Heart right ventricle (tissue), 16 donors: Measurements from ENCODE around the gene PATE3. TPM values are rescaled to one million over a fixed set of nuclear protein-coding genes. Genes with fewer than 3 reads are reported as not detected.

Experiments used
- ATAC-seq, 8 donors: fragments of 200-7000 bp; cut with Tn5 transposase; one replicate each; pipeline ENCODE4 v1.9.1; 2020; ENCODE audit warnings: mild to moderate bottlenecking in 8 of 8, moderate library complexity in 8 of 8, moderate number of reproducible peaks in 1 of 8
- DNase-seq, 2 donors: peaks; one replicate each; pipeline ENCODE4 v3.0.0-alpha.2; 2020
- H3K27ac ChIP-seq, 10 donors: fragments of 200-600 bp; sonication (generic) in 2 of 10; one replicate each; pipeline versions ENCODE4 v1.5.0 to v1.8.0; 2020 to 2022; ENCODE audit warnings: mild to moderate bottlenecking in 3 of 10
- H3K27me3 ChIP-seq, 7 donors: fragments of 200-600 bp; one replicate each; pipeline ENCODE4 v1.8.0; 2021 to 2022; ENCODE audit warnings: mild to moderate bottlenecking in 2 of 7
- H3K36me3 ChIP-seq, 9 donors: fragments of 200-600 bp; sonication (generic) in 1 of 9; one replicate each; pipeline versions ENCODE4 v1.5.0 to v1.8.0; 2020 to 2022; ENCODE audit warnings: mild to moderate bottlenecking in 2 of 9
- H3K4me1 ChIP-seq, 9 donors: fragments of 200-600 bp; sonication (generic) in 1 of 9; one replicate each; pipeline versions ENCODE4 v1.5.0 to v1.8.0; 2020 to 2022; ENCODE audit warnings: mild to moderate bottlenecking in 4 of 9
- H3K4me3 ChIP-seq, 10 donors: fragments of 200-600 bp; sonication (generic) in 2 of 10; one replicate each; pipeline versions ENCODE4 v1.5.0 to v1.8.0; 2020 to 2022; ENCODE audit warnings: mild to moderate bottlenecking in 7 of 10, moderate library complexity in 2 of 10
- H3K9me3 ChIP-seq, 11 donors: fragments of 200-600 bp in 10 of 11; sonication (generic) in 2 of 11; one replicate each; pipeline versions ENCODE4 v1.5.0 to v1.8.0; 2013 to 2022; ENCODE audit warnings: mild to moderate bottlenecking in 2 of 11, control low read depth in 1 of 11, moderate library complexity in 1 of 11
- WGBS, 2 donors: extraction: QIAGEN DNeasy Blood & Tissue Kit; methylation state at CpG; one replicate each; pipeline ENCODE4 v1.1.7; 2013; ENCODE audit warnings: inconsistent platforms in 1 of 2; 5-methylcytosine and 5-hydroxymethylcytosine counted together
- intact Hi-C, 10 donors: fragments of 100-400 bp; cut with DNase I; formaldehyde crosslinking; loops; one replicate each; pipeline versions ENCODE4 v1.11.1 to v1.14.2; 2022
- polyA plus RNA-seq, 2 donors: library from polyadenylated mRNA; stranded (reverse); fragments of 200-250 nt; gene quantifications; one replicate each; pipeline ENCODE4 v1.2.3, GENCODE V29; 2013
- total RNA-seq, 10 donors: library from RNA; stranded (reverse); fragmentation: NEBNext Ultra II Directional in 3 of 10; extraction: Animal tissue kit (Norgen Biotek cat#: 25700) in 3 of 10; gene quantifications; one replicate each; pipeline versions ENCODE4 v1.2.1 to v1.2.4, GENCODE V29; 2021 to 2023
- TF ChIP-seq, protein P1 (sequence below), 9 donors: fragments of 200-600 bp; sonication (generic) in 2 of 9; IDR thresholded peaks; one replicate each; pipeline versions ENCODE4 v1.5.0 to v1.8.0; 2021 to 2022; ENCODE audit warnings: antibody characterized with exemption in 9 of 9, mild to moderate bottlenecking in 5 of 9, moderate library complexity in 1 of 9
- donor health status: Arrhythmogenic right ventricular cardiomyopathy.
- donor health status: ischemic (EF 13 %, LVEDD 7.1; RV severe dilation, severe dysfunction).
- donor health status: healthy with polysubstance abuse.
- donor health status: DM: no; HTN: yes; CAD: no.
- donor health status: DM: no; HTN: no; CAD: no.
- donor health status: ischemic (EF 25% LVEDD 6.9; RV normal size, moderate dysfunction).
- donor health status: ischemic (EF 25% LVEDD 5.7; RV mildly dilated, moderate dysfunction).
- donor health status: healthy.
- donor health status: DM: yes; HTN: yes; CAD: no.
- donor health status: Ischemic cardiomyopathy.
- donor health status: ischemic (EF 35%, LVEDD 5.7; RV mildly dilated, moderate dysfunction).
- donor health status: nonischemic (EF 11% LVEDD 7.7; RV severe dilation, severe dysfunction).
- donor health status: DM: yes; HTN: yes; CAD: no.
- donor health status: PGD.
- donor health status: ischemic (EF 29% LVEDD 5.4; RV normal size, mild dysfunction).
- donor health status: nonischemic (EF 23%, LVEDD 6.1; RV moderate dilation, normal function).

The PATE3 gene
- total and polyA plus RNA-seq, 12 donors: not detected

- 84 to 88% methylated on average over 1 of the region's 1 CpG for WGBS, 2 donors
- TF ChIP-seq, protein P1, sequence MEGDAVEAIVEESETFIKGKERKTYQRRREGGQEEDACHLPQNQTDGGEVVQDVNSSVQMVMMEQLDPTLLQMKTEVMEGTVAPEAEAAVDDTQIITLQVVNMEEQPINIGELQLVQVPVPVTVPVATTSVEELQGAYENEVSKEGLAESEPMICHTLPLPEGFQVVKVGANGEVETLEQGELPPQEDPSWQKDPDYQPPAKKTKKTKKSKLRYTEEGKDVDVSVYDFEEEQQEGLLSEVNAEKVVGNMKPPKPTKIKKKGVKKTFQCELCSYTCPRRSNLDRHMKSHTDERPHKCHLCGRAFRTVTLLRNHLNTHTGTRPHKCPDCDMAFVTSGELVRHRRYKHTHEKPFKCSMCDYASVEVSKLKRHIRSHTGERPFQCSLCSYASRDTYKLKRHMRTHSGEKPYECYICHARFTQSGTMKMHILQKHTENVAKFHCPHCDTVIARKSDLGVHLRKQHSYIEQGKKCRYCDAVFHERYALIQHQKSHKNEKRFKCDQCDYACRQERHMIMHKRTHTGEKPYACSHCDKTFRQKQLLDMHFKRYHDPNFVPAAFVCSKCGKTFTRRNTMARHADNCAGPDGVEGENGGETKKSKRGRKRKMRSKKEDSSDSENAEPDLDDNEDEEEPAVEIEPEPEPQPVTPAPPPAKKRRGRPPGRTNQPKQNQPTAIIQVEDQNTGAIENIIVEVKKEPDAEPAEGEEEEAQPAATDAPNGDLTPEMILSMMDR (IDR thresholded peaks at IDR 0.05): no peak
These were observed 20.0 kb downstream of the PATE3 start for GRCh38 chr11:125807909-125808308.

GRCh38 chr11:125833016-125833415 lies 45.1 kb downstream of the PATE3 start, which contains the start of gene PATE4:
PATE4 (plus strand) TSS chr11:125833316; CDS start chr11:125833360, 44 bp downstream.
- no peaks in the 10 kb centered on the region for H3K36me3 ChIP-seq
- intact Hi-C loops: no loop called here
- WGBS, 2 donors: 41 to 42% methylated on average over 3 of the region's 3 CpGs
- no peaks in the 10 kb centered on the region for H3K4me1 ChIP-seq
- DNase-seq: no peak
- no peaks in the 10 kb centered on the region for H3K27me3 ChIP-seq
- ATAC-seq: no peak
- no peak within 1 kb of the TSS for H3K27ac ChIP-seq
- TF ChIP-seq, protein P1 (IDR thresholded peaks at IDR 0.05): no peak
- peaks cover 0 to 19% (median 5%) of the 10 kb centered on the region in 11 donors for H3K9me3 ChIP-seq
- no peak within 1 kb of the TSS for H3K4me3 ChIP-seq

More at GRCh38 chr11:125807909-125808308, 20.0 kb downstream of the PATE3 start:
- Histone ChIP-seq H3K27ac (no peak overlapping the region), H3K36me3 (no peaks in the 10 kb centered on the region), H3K9me3 (peaks cover 0 to 59% (median 9%) of the 10 kb centered on the region in 11 donors), H3K4me3 (no peak overlapping the region), H3K4me1 (no peaks in the 10 kb centered on the region), H3K27me3 (no peaks in the 10 kb centered on the region)
- ATAC-seq (no peak), DNase-seq (no peak)
- intact Hi-C loops: loop anchor here in 1 of 10 donors (5.0 kb wide), 1 partner anchor 979 kb away; no protein-coding TSS in a partner anchor

GRCh38 chr11:125835748-125836147 lies 47.8 kb downstream of the PATE3 start:
- no peak overlapping the region for H3K4me3 ChIP-seq
- no peaks in the 10 kb centered on the region for H3K27me3 ChIP-seq
- WGBS, 2 donors: 77 to 83% methylated on average over 6 of the region's 6 CpGs

More at GRCh38 chr11:125835748-125836147, 47.8 kb downstream of the PATE3 start:
- H3K36me3 ChIP-seq: no peaks in the 10 kb centered on the region
- ATAC-seq (no peak), DNase-seq (no peak)
- H3K27ac ChIP-seq: no peak overlapping the region
- no peaks in the 10 kb centered on the region for H3K4me1 ChIP-seq
- peaks cover 0 to 17% (median 5%) of the 10 kb centered on the region in 11 donors for H3K9me3 ChIP-seq
- intact Hi-C loops: no loop called here
- TF ChIP-seq, protein P1 (IDR thresholded peaks at IDR 0.05): no peak

Other genes with a start within 250 kb of the PATE3 start
- 10 to 100 TPM; 43.3 to 73.7 (median 51.5) TPM for gene EI24, start 218.7 kb upstream of the PATE3 start, total RNA-seq
- gene EI24, start 218.7 kb upstream of the PATE3 start, polyA plus RNA-seq: 10 to 100 TPM; 16.5 to 72.9 TPM
- gene STT3A, start 195.3 kb upstream of the PATE3 start, total RNA-seq: 10 to 100 TPM; 52.1 to 83.9 (median 58.5) TPM
- 10 to 100 TPM; 19.5 to 61.0 TPM for gene STT3A, start 195.3 kb upstream of the PATE3 start, polyA plus RNA-seq
- 1 to 10 TPM in 8 of 10 donors, under 1 TPM in 2; 0.93 to 3.8 (median 1.3) TPM for gene CHEK1, start 163.0 kb upstream of the PATE3 start, total RNA-seq
- under 1 TPM; 0.64 to 0.73 TPM for gene CHEK1, start 163.0 kb upstream of the PATE3 start, polyA plus RNA-seq
- gene ACRV1, start 107.3 kb upstream of the PATE3 start, total RNA-seq: not detected
- gene ACRV1, start 107.3 kb upstream of the PATE3 start, polyA plus RNA-seq: not detected
- not detected for gene PATE1, start 41.8 kb upstream of the PATE3 start, total RNA-seq
- gene PATE1, start 41.8 kb upstream of the PATE3 start, polyA plus RNA-seq: not detected
- gene PATE2, start 9.3 kb upstream of the PATE3 start, total RNA-seq: not detected
- not detected for gene PATE2, start 9.3 kb upstream of the PATE3 start, polyA plus RNA-seq
- gene PATE4, start 45.2 kb downstream of the PATE3 start, total RNA-seq: not detected
- not detected for gene PATE4, start 45.2 kb downstream of the PATE3 start, polyA plus RNA-seq
- gene HYLS1, start 99.5 kb downstream of the PATE3 start, total RNA-seq: 1 to 10 TPM; 2.0 to 6.4 (median 3.8) TPM
- 1 to 10 TPM; 2.5 to 3.1 TPM for gene HYLS1, start 99.5 kb downstream of the PATE3 start, polyA plus RNA-seq
- 10 to 100 TPM in 1 of 10 donors, 1 to 10 TPM in 9; 4.9 to 12.4 (median 7.7) TPM for gene PUS3, start 115.1 kb downstream of the PATE3 start, total RNA-seq
- gene PUS3, start 115.1 kb downstream of the PATE3 start, polyA plus RNA-seq: 1 to 10 TPM; 7.2 to 8.0 TPM
- not detected for gene DDX25, start 116.4 kb downstream of the PATE3 start, total RNA-seq
- under 1 TPM in 1 of 2 donors, not detected in 1; 0.01 TPM for gene DDX25, start 116.4 kb downstream of the PATE3 start, polyA plus RNA-seq
- gene VSIG10L2, start 157.9 kb downstream of the PATE3 start, total RNA-seq: under 1 TPM in 1 of 10 donors, not detected in 9; 0.38 TPM
- gene VSIG10L2, start 157.9 kb downstream of the PATE3 start, polyA plus RNA-seq: under 1 TPM; 0.15 to 0.35 TPM